ENCODE data around the gene BEND6. TPM values are rescaled to one million over a fixed set of nuclear protein-coding genes. Genes with fewer than 3 reads are reported as not detected.

BEND6 gene
- total and polyA plus RNA-seq, 4 donors, result under 0.01 to 0.14 (median 0.03) TPM; not detected in 1

- Histone ChIP-seq H3K9me3 (ENCODE audit: control insufficient read depth in 4 of 4, low read length in 3 of 4) (no peaks in the 10 kb centered on the region), H3K4me3 (ENCODE audit: low read depth in 1 of 3, low read length in 3 of 3) (no peak overlapping the region), H3K27ac (ENCODE audit: low read depth in 1 of 2, low read length in 2 of 2) (no peak overlapping the region), H3K36me3 (ENCODE audit: control insufficient read depth in 4 of 4, insufficient read depth in 3 of 4, low read depth in 1 of 4, low read length in 3 of 4) (no peaks in the 10 kb centered on the region), H3K27me3 (ENCODE audit: control insufficient read depth in 4 of 4, insufficient read depth in 4 of 4, low read length in 3 of 4) (peaks cover 0 to 9% (median 0%) of the 10 kb centered on the region in 4 donors), H3K4me1 (ENCODE audit: control insufficient read depth in 4 of 4, insufficient read depth in 4 of 4, low read length in 3 of 4) (no peaks in the 10 kb centered on the region), H3K9ac (ENCODE audit: low read depth in 1 of 2, low read length in 2 of 2) (no peak overlapping the region)
- TF ChIP-seq ZBTB33 (IDR thresholded peaks at IDR 0.05) (no peak), REST (IDR thresholded peaks at IDR 0.05) (no peak), RAD21 (IDR thresholded peaks at IDR 0.05) (no peak), HNF4A (conservative IDR thresholded peaks at IDR 0.05) (no peak), JUND (IDR thresholded peaks at IDR 0.05) (no peak), FOXA1 (IDR thresholded peaks at IDR 0.05) (no peak), CTCF (IDR thresholded peaks at IDR 0.05; ENCODE audit: low read depth, low read length, missing input control) (no peak), ATF3 (IDR thresholded peaks at IDR 0.05) (no peak), NR2F2 (IDR thresholded peaks at IDR 0.05) (no peak), MAX (IDR thresholded peaks at IDR 0.05) (no peak), FOXA2 (IDR thresholded peaks at IDR 0.05) (no peak), HNF4G (IDR thresholded peaks at IDR 0.05) (no peak), EGR1 (IDR thresholded peaks at IDR 0.05; ENCODE audit: low read depth in 2 of 2) (no peak)
- 95% methylated on average over 1 of the region's 1 CpG for WGBS
- no peak for DNase-seq (ENCODE audit: low spot score)
These were observed 31.3 kb upstream of the BEND6 start for GRCh38 chr6:56923565-56923964.

GRCh38 chr6:56927538-56928453 is 27.1 kb upstream of the BEND6 start:
- Histone ChIP-seq H3K9me3 (ENCODE audit: control insufficient read depth in 4 of 4, low read length in 3 of 4) (no peaks in the 10 kb centered on the region), H3K9ac (ENCODE audit: low read depth in 1 of 2, low read length in 2 of 2) (no peak overlapping the region), H3K4me3 (ENCODE audit: low read depth in 1 of 3, low read length in 3 of 3) (no peak overlapping the region), H3K27ac (ENCODE audit: low read depth in 1 of 2, low read length in 2 of 2) (no peak overlapping the region), H3K36me3 (ENCODE audit: control insufficient read depth in 4 of 4, insufficient read depth in 3 of 4, low read depth in 1 of 4, low read length in 3 of 4) (no peaks in the 10 kb centered on the region), H3K27me3 (ENCODE audit: control insufficient read depth in 4 of 4, insufficient read depth in 4 of 4, low read length in 3 of 4) (peaks cover 0 to 8% (median 0%) of the 10 kb centered on the region in 4 donors), H3K4me1 (ENCODE audit: control insufficient read depth in 4 of 4, insufficient read depth in 4 of 4, low read length in 3 of 4) (no peaks in the 10 kb centered on the region)
- no peak for TF ChIP-seq HNF4G (IDR thresholded peaks at IDR 0.05)
- no peak for TF ChIP-seq CTCF (IDR thresholded peaks at IDR 0.05; ENCODE audit: low read depth, low read length, missing input control)
- TF ChIP-seq TAF1 (conservative IDR thresholded peaks at IDR 0.05), result no peak
- TF ChIP-seq RAD21 (IDR thresholded peaks at IDR 0.05), result no peak
- TF ChIP-seq REST (IDR thresholded peaks at IDR 0.05), result no peak
- DNase-seq (ENCODE audit: low spot score), result no peak
- 40% methylated on average over 4 of the region's 4 CpGs for WGBS

Measured in liver (tissue), 9 donors.